Loucy (cell line): ENCODE measurements around the gene GJC1.

Source experiments
- CTCF ChIP-seq: fragments of 200-600 bp; sonication (generic); conservative IDR thresholded peaks from 2 replicates; pipeline ENCODE4 v1.5.1; 2014; ENCODE audit warnings: mild to moderate bottlenecking, antibody characterized with exemption, low read length
- EZH2phosphoT487 ChIP-seq: fragments of 200-600 bp; IDR thresholded peaks from 2 replicates; pipeline ENCODE4 v1.6.1; 2018; ENCODE audit warnings: antibody characterized with exemption, mild to moderate bottlenecking, moderate library complexity, borderline replicate concordance

- TF ChIP-seq CTCF (no peak), EZH2phosphoT487 (no peak)
Observed at GRCh38 chr17:44864831-44865230, 34.7 kb upstream of the GJC1 start.
